Muscle of arm (tissue), 12 donors: Measurements from ENCODE around the gene CYBA. TPM values are rescaled to one million over a fixed set of nuclear protein-coding genes. Genes with fewer than 3 reads are reported as not detected.

ENCODE experiments used
- DNase-seq: peaks from one replicate; pipeline ENCODE4 v3.0.0-alpha.2; 2013
- polyA plus RNA-seq, 12 donors: library from polyadenylated mRNA; unstranded; fragments of 120-200 nt; gene quantifications; one replicate each; pipeline ENCODE4 v1.2.1, GENCODE V29; 2013; ENCODE audit not compliant: insufficient read length in 12 of 12

The CYBA gene
- polyA plus RNA-seq, 12 donors, result 19.5 to 60.4 (median 30.6) TPM; not detected in 1

DNA sequence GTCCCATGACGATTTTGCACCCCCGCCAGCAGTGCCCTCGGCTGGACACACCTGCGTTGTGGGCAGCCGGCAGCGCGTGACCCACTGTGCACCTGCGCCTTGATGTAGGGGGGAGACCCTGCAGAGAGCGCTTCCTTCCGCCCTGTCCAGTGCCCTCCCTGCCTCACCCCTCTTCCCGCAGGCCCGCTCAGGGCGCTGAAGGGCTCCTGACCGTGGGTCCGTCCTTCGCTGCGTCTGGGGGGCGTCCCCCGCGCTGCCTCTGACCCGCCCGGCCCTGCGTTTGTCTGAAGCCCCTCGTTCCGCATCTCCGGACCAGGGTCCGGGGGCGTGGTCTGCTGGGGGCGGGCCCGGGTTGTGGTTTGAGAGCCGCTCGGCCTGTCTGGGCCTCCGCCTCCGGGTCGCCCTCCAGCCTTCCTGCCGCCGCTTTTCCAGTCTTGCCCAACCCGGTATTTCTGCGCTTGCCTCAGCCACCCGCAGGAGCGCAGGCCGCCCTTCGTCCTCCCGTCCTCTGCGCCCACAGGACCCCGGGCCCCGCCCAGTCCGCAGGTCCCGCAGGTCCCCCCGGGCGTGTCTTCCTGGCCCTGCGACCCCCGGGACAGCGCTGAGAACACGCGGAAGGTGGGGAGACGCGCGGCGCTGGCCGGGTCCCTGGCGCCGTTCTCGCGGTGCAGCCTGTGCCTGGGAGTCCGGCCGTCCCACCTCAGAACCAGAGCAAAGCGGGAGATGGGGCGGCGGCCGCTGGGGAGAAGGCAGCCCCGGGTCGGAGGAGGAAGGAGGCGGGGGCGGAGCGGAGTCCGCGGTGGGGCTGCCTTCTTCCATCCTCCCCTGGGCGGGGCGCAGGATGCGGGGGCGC, 16.5 kb downstream of the CYBA start:
- no peak for DNase-seq

DNA sequence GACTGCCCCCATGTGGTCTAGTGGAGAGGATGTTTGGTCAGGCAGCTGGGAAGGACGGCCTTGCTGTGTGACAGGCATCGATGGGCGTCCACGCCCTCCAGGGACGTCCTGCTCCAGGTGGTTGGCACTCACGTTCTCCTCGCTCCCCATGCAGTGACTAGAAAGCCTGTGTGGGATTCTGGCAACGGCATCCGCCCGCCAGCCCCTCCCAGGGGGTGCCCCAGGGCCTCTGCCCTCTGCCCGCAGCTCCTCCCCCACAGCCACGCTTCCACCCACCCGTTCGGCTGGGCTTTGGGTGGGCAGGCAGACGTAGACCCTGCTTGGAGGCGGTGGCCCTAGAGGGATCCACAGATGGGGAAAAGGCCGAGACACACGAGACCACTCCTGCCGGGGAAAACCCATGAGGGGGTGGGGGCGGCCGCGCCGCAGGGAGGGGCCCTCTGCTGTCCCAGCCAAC, 17.1 kb downstream of the CYBA start:
- DNase-seq, result no peak

DNA sequence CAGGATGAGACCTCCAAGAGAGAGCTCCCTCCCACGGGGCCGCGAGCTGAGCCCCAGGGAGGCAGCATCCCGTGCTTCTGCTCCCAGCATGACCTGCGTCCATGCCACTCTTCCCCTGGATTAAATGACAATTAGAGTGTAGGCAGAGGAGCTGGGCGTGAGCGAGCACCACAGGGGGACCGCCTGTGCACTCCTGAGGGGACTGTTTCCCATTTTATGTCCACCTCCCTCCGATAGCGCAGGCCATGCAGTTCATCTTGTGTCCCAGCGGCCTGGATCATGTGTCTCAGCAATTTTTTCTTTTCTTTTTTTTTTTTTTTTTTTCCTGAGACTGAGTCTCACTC, 18.3 kb downstream of the CYBA start:
- no peak for DNase-seq

DNA sequence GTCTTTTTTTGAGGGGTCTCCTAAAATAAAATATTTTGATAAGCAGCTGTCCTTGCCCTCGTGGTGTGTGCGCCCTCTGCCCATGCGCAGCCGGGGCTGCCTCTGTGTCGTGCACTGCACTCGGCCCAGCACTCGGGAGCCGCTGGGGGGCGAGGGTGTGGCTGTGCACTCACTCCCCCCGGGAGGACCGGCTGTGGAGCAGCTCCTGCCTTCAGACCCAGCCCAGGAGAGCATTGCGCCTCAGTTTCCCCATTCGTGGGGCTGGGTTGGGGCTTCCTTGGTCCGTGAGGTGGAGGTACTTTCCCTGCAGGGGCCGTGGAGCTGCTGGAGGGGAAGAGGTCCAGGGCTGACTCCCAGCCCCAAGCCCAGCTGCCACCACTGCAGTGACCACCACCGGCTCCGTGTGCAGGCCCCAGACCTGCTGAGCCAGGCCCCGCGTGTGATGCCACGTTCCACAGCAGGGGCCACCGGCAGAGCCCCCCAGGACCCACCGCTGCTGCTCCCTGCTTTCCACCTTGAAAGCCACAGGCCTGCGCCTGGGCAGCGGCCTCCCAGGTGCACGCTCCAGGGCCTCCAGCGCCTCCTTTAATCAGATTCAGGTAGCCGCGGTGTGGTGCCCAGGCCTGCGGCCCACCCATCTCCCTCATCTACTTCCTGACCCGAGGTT, 18.8 kb downstream of the CYBA start:
- DNase-seq, result no peak

DNA sequence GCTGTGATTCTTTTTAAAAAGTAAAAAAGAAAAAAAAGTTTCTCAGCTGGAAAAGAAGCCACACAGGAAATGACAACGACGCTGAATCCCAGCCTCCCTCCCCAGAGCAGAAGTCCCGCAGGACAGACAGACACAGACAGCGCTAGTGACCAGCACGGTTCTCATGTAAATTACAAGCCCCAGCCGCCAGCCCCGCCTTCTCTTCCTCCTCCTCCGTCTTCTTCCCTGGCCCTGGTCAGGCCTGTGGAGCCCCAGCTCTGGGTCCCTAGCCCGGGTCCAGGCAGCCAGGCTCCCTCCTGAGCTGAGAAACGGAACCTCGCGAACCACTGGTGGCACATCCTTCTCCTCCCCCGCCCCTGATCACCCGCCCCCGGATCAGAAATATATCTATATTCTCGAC, 19.5 kb downstream of the CYBA start:
- no peak for DNase-seq

DNA sequence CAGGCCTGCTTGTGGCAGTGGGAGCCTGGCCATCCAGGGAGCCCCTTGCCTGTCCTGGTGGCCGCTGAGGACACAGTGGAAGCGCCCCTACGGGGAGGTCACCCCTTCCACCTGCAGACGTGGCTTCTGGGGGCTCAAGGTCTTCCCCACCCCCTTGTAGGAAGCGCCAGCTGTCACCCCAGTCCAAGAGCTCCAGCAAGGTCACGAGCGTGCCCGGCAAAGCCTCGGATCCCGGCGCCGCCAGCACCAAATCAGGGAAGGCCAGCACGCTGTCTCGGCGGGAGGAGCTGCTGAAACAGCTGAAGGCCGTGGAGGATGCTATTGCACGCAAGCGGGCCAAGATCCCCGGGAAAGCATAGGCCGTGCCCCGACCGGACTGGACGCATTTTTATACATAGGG, 19.9 kb downstream of the CYBA start:
- DNase-seq, result no peak

DNA sequence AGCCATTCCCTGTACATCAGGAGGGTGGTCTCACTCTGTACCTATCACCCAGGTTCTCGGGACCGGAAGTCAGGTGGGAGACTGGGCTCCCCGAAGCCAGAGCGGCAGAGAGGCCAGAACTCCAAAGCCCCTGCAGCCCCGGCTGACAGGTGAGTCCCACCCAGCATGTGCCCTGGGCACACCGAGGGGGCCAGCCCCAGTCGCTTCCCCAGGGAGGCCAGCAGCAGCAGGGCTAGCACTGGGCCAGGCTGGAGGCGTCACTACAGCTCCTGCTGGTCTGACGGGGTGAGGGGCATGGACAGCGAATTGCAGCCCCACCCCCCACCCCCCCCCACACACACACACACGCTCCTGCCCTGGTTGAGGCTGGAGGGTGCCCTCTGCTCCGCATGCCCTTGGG, 20.4 kb downstream of the CYBA start:
- no peak for DNase-seq

DNA sequence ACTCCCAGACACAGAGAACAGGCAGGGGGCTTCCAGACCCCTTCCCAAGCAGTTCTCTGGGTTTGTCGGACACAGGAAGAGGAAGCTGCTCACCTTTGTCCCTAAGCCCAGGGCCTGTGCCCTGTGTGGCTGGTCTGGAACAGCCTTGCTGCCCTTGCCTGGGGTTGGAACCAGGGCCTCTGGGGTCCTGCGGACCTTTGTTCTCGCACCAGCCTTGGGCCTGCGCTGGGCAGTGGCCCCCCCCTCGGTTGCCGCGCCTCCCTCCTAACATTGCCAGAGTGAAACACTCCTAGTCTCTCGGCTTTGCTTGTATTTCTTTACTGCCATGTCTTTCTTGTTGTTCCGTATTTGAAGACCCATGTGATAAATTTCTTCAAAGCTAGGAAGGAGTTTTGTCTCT, 21.0 kb downstream of the CYBA start:
- no peak for DNase-seq

DNA sequence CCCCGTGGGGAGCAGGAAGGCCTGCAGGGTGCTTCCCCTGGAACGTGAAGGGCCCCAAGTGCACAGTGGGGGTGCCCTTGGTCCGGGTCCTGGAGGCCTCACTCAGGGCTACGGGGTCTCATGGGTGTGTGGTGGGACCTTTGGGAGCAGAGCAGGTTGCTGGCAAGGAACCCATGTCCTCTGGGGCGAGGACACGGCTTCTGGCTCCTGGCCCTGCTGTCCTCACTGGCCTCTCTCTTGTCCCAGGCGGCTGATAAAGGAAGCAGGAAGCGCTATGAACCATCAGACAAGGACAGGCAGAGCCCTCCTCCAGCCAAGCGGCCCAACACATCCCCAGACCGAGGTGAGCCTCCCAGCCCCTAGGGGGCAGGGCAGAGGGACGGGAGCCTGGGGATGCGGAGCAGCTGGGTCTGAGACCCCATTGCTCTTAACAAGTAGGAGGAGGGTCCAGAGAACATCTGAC, 22.3 kb downstream of the CYBA start:
- no peak for DNase-seq

DNA sequence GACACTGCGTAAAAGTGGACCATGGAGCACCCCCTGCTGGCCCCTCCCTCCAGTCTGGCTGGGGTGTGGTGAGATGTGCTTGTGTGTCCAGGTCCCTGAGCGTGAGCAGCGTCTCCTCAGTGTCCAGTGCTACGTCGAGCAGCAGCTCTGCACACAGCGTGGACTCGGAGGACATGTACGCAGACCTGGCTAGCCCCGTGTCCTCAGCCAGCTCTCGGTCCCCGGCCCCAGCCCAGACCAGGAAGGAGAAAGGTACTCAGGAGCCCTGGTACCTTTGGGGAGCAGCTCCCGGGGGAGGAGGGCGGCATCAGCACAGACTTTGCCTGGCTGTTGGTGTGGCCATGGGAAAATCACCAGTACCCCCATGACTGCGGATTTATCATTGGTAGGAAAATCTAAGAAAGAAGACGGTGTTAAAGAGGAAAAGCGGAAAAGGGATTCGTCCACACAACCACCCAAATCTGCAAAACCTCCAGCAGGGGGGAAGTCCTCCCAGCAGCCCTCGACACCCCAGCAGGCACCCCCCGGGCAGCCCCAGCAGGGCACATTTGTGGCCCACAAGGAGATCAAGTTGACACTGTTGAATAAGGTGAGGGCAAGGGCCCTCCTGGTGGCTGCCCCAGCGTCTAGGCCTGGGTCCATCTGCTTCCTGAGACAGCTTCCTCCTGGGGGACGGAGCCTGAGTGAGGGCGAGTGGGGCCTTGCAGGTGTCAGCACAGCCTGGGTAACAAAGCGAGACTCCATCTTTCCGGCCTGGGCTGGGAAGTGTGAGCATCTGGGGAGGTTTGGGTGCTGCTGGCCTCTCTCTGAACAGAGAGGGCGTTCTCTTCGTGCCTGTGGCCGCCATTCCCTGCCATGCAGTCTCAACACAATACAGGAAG, 23.1 kb downstream of the CYBA start:
- no peak for DNase-seq

DNA sequence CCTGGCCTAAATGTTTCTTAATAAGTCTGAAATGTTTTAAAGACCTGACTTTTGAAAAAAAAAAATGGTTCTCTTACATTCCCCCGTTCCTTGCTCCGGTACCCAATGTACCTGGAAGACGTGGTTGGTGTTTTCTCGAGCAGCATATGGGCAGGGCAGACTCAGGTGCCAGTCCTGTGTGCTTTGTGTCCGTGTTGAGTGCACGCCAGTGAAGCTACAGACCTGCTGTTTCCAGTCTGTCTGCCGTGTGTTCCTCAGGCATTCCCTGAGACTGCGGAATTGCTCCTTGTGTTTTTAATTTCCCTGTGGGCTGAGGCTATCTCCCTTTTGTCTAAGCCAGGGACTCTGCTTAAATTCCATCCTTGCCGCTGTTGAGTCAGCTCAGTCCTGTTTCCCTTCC, 24.2 kb downstream of the CYBA start:
- DNase-seq, result no peak

DNA sequence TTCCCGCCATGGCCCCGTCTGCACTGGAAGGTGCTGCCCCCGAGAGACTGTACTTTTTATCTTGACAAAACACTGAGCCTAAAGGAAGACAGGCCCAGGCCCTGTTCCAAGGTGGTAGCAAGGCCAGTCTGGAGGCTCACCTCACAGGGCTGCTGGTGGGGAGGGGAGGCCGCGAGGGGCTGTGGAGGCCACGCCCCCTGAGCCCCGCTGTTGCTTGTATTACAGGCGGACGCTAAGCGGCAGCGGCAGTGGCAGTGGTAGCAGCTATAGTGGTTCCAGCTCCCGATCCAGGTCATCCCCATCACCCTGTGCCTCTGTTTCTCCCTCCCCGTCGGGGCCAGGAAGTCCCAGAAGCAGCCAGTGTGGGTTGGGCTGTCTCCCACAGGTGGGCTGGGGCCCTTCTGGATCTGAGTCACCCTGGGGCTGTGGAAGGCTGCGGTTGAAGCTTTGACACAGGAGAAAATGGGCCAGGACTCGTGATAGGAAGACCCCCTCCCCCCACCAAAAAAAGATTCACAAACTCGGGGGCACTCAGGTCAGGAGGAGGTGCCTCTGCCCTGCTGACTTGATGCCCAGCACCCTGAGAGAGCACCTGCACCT, 25.8 kb downstream of the CYBA start:
- no peak for DNase-seq

DNA sequence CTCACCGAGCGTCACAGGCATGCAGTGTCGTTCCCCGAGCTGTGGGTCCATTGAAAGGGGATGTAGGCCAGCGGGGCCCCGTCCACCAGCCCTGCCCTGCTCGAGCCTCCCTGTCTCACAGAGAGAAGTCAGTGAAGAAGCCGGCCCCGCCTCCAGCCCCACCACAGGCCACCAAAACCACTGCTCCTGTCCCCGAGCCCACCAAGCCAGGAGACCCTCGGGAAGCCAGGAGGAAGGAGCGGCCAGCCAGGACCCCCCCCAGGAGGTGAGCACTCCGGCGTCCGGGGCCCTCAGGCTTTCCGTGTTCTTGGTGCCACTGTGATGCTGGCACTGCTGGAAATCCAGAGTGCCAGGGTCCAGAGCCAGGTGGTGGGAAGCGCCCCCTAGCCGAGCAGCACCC, 26.4 kb downstream of the CYBA start:
- DNase-seq, result no peak

DNA sequence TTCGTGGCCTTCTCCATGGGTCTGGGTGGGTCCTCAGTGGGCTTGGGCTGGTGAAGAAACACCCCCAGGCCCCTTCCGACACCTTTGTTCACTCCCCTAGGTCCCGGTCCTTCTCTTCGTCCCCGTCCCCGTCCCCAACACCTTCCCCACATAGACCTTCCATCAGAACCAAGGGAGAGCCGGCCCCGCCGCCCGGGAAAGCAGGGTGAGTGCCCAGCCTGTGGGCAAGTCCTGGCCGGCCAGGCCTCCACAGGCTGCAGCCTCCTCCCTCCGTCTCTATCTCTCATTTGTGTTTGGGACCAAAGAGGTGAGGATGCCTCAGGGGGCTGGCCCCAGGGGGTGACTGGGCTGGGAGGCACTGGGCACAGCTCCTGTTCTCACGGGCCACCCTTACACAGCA, 27.0 kb downstream of the CYBA start:
- no peak for DNase-seq

DNA sequence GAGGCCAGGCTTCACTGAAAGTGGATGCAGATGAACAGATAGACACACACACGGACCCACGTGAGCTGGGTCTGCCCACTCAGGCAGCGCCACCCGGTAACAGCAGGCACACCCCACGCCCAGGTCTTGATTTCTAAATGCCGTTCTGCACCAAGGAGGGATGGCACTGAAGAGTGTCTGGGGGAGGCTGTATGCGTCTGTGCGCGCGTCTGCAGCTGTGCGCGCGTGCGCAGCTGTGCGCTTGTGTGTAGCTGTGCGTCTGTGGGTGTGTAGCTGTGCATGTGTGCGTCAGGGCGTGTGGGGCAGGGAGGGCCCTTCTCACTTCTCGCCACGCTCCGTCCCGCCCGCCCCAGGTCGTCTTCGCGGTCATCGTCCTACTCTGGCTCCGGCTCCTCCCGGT, 28.0 kb downstream of the CYBA start:
- no peak for DNase-seq

DNA sequence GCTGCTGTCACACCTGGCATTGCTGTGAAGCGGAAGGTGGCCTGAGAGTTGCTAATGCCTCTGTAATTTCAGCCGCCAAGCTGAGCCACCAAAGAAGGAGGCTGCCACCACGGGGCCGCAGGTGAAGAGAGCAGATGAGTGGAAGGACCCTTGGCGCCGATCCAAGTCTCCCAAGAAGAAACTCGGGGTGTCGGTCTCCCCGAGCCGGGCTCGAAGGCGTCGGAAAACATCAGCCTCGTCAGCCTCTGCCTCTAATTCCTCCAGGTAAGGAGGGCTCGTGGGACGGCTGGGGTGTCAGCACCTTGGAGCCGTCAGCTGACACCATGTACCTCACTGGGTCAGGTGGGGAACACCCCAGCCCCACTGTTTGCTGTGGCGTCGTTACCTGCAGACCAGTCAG, 28.7 kb downstream of the CYBA start:
- no peak for DNase-seq

DNA sequence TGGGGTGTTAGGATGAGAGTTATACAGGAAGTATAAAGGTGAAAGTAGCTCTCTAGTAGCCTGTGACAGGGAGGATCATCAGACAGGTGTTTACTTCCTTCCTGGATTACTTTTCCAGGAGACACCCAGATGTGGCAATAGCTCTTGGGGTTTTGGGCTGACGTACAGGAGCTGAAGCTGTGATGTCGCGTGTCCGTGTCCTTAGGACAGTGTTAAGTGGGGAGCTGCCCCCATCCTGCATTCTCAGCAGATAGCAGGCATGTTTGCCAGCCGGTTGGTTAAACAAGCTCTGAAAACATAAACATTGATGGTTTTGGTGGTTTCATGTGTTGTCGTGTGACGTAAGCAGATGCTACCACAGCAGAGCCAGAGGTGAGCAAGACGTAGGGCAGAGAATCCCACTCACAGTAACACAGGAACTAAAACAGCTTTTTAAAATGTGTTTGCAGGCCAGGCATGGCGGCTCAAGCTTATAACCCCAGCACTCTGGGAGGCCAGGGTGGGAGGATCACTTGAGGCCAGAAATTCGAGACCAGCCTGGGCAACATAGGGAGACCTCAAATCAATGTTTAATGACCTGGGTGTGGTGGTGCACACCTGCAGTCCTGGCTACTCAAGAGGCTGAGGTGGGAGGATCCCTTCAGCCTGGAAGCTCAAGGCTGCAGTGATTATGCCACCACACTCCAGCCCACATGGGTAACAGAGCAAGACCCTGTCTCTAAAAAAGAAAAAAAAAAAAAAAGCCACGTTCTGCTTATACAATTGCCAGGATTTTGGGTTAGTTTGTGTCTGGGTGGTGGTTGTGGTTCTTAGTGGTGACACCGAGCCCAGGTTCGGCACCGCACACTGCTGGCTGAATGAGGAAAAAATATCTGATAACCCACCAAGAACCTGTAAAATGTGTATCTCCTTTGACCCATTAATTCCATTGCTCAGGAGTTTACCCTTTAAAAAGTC, 30.7 kb downstream of the CYBA start:
- DNase-seq, result no peak

DNA sequence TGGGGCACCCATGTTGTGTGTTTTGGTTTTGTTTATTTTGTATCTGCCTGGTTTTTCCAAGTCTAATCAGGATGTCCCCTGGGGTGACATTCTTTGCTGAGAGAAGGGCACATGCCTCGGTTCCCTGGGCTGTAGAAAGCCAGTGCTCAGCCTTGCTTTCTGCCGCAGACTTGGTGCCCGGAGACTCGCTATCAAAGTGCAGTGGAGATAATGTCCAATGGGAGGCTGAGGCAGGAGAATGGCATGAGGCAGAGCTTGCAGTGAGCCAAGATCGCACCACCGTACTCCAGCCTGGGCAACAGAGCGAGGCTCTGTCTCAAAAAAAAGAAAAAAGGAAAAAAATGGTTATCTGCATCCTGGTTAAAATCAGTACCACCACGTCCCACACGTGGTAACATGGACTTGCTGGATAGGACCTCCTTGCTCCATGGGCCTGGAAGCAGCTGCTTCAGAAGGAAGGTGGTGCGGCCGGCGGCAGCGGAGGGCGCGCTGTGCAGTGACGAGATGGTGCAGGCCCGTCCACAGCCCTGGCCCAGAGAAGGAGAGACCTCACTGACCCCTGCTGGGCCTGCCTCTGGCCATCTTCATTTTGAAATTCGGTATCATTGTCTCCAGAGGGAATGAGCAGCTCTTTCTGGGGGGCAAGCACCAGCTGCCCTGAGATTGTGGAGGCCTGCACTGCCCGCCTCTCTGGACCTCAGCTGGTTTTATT, 31.7 kb downstream of the CYBA start:
- no peak for DNase-seq

DNA sequence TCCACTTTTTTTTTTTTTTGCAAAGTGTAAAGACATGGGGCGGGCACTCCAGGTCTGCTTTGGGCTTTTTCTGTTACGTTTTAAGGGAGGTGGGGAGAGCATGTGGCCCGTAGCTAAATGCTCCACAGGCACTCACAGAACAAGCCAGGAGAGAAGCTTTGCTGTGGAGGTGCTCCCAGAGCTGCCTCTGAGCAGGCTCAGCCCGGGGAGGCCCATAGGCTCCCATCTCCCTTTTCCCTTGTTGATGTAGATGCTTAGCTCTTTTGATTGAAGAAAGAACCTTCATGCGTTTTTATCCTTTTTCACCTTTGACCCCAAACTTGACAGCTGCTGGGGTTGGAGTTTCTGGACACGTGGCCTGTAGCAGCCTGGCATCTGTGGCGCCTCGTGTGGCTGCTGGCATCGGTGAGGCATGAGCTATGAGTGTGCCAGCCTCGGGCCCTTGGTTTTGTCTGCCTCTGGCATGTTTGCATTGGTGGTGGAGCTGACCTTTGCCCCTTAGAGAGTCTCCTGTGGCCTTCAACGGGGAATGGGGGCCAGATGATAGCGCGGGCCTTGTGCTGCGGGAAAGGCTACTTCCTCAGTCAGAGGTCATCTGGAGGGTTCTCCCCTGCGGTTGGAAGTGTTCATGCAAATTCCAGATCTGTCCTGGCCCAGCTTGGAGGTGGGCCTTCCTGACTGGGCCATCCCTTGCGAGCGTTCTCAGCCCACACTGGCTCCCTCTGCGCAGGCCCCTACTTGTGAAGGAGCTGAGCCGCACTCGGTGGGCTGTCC, 32.5 kb downstream of the CYBA start:
- DNase-seq, result no peak
